Activated CD4-positive, alpha-beta memory T cell treated with anti-CD3 and anti-CD28 coated beads for 36 hours (primary cell): Measurements from ENCODE around the gene APOO. TPM values are rescaled to one million over a fixed set of nuclear protein-coding genes. Genes with fewer than 3 reads are reported as not detected.

Experiments used
- total RNA-seq, 2 experiments: library from RNA; stranded (reverse); gene quantifications; one replicate each; pipeline ENCODE4 v1.2.3, GENCODE V29; 2021

Gene APOO
- total RNA-seq, 2 experiments from 2014 or later: 32.8 to 35.0 TPM

Other genes starting within 250 kb of the APOO start
- 10 to 100 TPM; 56.0 to 59.8 TPM for gene PRDX4, start 240.4 kb downstream of the APOO start, total RNA-seq
- gene ACOT9, start 164.7 kb downstream of the APOO start, total RNA-seq: 10 to 100 TPM; 50.2 to 52.1 TPM
- 100 to 1,000 TPM; 205 to 209 TPM for gene SAT1, start 124.8 kb downstream of the APOO start, total RNA-seq
- gene CXorf58, start 68 bp upstream of the APOO start, total RNA-seq: under 1 TPM in 1 of 2 experiments, not detected in 1; 0.17 TPM
- 1 to 10 TPM; 9.3 to 9.7 TPM for gene KLHL15, start 119.2 kb upstream of the APOO start, total RNA-seq
- 100 to 1,000 TPM; 282 to 295 TPM for gene EIF2S3, start 147.0 kb upstream of the APOO start, total RNA-seq
- 10 to 100 TPM; 31.1 to 35.5 TPM for gene ZFX, start 241.8 kb upstream of the APOO start, total RNA-seq